Ishikawa (cell line): ENCODE results near the gene EPYC.

Experiments
- CEBPB ChIP-seq: IDR thresholded peaks from 2 replicates; pipeline ENCODE4 v1.6.1; 2012
- EP300 ChIP-seq: IDR thresholded peaks from 2 replicates; pipeline ENCODE4 v1.6.1; 2012; ENCODE audit warnings: borderline replicate concordance
- NFIC ChIP-seq: IDR thresholded peaks from 2 replicates; pipeline ENCODE4 v1.6.1; 2012
- RAD21 ChIP-seq: IDR thresholded peaks from 2 replicates; pipeline ENCODE4 v1.6.1; 2012; ENCODE audit warnings: low read depth
- TAF1 ChIP-seq: IDR thresholded peaks from 2 replicates; pipeline ENCODE4 v1.6.1; 2012; ENCODE audit warnings: low read depth, mild to moderate bottlenecking
- YY1 ChIP-seq: IDR thresholded peaks from 2 replicates; pipeline ENCODE4 v1.6.1; 2012; ENCODE audit warnings: low read depth
- TF ChIP-seq, protein P1 (sequence below): IDR thresholded peaks from 2 replicates; pipeline ENCODE4 v1.6.1; 2012; ENCODE audit warnings: low read depth, mild to moderate bottlenecking

DNA sequence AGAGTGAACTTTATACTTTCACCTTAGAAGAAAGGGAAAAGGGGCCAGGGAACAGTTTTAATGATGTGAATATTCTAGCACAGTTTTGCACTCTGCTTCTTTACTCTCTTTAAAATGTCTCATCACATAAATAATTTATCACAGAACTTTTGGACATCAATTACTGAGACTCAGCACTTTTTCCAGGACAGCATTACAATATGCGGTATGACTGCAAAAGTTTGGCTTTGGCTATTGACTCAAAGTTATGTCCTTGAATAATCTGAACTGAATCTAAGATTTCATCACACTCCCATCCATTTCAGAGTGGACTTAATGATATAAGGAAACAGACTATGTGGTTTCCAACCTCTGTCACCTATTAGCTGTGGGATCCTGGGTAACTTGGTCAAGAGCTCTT, 61.5 kb downstream of the EPYC start:
- TF ChIP-seq RAD21 (no peak), EP300 (no peak), TAF1 (no peak), CEBPB (no peak), YY1 (no peak), NFIC (no peak)
- TF ChIP-seq, protein P1, sequence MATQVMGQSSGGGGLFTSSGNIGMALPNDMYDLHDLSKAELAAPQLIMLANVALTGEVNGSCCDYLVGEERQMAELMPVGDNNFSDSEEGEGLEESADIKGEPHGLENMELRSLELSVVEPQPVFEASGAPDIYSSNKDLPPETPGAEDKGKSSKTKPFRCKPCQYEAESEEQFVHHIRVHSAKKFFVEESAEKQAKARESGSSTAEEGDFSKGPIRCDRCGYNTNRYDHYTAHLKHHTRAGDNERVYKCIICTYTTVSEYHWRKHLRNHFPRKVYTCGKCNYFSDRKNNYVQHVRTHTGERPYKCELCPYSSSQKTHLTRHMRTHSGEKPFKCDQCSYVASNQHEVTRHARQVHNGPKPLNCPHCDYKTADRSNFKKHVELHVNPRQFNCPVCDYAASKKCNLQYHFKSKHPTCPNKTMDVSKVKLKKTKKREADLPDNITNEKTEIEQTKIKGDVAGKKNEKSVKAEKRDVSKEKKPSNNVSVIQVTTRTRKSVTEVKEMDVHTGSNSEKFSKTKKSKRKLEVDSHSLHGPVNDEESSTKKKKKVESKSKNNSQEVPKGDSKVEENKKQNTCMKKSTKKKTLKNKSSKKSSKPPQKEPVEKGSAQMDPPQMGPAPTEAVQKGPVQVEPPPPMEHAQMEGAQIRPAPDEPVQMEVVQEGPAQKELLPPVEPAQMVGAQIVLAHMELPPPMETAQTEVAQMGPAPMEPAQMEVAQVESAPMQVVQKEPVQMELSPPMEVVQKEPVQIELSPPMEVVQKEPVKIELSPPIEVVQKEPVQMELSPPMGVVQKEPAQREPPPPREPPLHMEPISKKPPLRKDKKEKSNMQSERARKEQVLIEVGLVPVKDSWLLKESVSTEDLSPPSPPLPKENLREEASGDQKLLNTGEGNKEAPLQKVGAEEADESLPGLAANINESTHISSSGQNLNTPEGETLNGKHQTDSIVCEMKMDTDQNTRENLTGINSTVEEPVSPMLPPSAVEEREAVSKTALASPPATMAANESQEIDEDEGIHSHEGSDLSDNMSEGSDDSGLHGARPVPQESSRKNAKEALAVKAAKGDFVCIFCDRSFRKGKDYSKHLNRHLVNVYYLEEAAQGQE, result no peak
